Measurements from ENCODE around the gene KCTD10. TPM values are rescaled to one million over a fixed set of nuclear protein-coding genes. Genes with fewer than 3 reads are reported as not detected.

Gene KCTD10
- total RNA-seq, 1 donor from 2014 or later: 27.1 TPM

DNA sequence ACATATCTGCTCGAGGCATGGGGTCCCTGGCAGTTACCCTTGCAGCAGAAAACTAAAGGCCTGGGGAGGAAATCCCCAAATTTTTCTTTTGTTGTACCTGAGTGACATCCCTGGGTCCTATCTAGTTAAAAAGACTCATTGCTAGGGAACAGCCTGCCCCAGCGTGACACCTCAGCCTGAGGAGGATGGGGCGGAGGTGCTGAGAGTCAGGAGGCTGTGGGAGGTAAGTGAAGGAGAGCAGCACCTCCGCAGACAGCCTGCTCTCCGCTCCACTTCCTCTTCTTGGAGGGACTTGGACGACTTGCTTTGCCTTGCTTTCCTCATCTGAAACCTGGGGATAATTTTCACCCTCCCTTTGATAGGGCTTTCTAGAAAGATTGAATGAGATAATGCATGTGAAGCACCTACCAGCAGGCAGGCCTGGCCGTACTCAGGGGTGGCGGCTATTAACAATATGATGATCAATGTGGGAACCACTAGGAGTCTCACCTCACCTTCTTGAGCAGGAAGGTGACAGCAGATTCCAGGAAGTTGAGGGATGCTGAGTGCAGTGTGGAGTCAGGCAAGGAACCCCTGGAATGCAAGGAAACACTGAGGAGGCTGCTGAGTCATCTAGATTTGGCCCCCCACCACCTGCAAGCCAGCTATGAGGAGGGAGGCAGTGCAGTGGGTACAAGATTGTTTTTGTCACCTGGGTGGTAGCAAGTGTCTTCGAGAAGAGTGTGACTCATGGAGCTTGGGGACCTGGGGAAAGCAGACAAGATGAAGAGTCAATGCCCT, 23.5 kb upstream of the KCTD10 start:
- intact Hi-C loops (cut with DNase I): no loop called here
- DNase-seq (no peak), ATAC-seq (ENCODE audit: poor library complexity) (no peak)

DNA sequence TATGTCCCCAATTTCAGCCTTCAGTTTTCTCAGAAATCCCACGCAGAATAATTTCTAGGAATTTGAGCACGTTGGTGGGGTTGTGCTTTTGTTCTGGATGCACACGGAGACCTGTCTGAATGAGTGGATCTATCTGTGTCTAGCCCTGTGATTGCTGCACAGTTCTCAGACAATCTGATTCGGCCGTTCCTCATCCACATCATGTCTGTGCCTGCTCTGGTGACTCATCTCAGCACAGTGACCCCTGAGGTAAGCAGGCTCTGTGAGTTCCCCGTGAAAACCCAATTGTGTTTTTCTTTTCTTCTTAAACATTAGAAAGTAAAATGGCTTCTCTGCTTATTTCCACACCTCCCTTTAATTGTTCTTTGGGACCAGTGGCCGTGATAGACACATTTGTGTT, 20.6 kb upstream of the KCTD10 start:
- ATAC-seq (ENCODE audit: poor library complexity): no peak
- DNase-seq: no peak
- intact Hi-C loops (cut with DNase I): no loop called here

GRCh38 chr12:109496306-109496705, 19.2 kb upstream of the KCTD10 start:
- intact Hi-C loops (cut with DNase I): no loop called here
- no peak for ATAC-seq (ENCODE audit: poor library complexity)
- DNase-seq: no peak

- no peak for DNase-seq
- no peak for ATAC-seq (ENCODE audit: poor library complexity)
- intact Hi-C loops (cut with DNase I): no loop called here
Observed at GRCh38 chr12:109495012-109495411, 17.9 kb upstream of the KCTD10 start.

DNA sequence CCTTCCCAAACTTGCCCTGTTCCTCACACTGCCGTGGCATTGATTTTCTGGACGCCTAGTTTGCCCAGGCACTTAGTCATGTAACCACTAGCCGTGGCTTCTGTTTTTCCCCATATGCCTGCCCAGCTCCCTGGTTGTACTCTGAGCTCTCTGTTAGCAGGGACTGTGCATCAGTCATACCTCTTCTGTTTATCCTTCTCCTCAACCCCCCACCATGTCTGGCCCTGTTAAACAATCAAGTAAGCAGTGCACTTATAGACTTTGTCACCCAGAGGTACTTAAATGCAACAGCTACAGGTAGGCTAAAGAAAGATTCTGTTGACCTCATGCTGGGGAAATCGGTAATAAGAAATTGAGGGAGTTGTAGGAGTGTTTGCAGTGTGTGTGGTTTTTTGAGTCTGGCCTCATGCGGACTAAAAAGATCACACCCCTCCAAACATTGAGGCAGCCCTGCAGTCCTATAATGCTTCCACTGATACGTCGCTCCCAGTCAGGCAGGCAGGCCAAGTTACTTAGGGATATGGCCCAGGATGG, 17.3 kb upstream of the KCTD10 start:
- intact Hi-C loops (cut with DNase I): no loop called here
- DNase-seq (no peak), ATAC-seq (ENCODE audit: poor library complexity) (no peak)

DNA sequence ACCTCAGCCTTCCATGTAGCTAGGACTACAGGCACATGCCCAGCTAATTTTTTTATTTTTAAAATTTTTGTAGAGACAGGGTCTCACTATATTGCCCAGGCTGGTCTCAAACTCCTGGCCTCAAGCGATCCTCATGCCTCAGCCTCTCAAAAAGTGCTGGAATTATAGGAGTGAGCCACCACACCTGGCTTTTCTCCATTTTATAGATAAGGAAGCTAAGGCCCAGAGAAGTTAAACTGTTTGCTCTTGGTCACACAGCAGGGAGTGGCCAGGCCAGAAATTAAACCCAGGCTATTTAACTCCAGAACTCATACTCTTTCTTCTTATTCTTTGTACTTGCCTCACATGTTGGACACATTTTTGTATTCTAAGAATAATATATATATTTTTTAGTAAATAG, 16.8 kb upstream of the KCTD10 start:
- ATAC-seq (ENCODE audit: poor library complexity) (no peak), DNase-seq (no peak)
- intact Hi-C loops (cut with DNase I): no loop called here

GRCh38 chr12:109493090-109493489, 16.0 kb upstream of the KCTD10 start:
- DNase-seq (no peak), ATAC-seq (ENCODE audit: poor library complexity) (peak; percentile 73)
- intact Hi-C loops (cut with DNase I): no loop called here

DNA sequence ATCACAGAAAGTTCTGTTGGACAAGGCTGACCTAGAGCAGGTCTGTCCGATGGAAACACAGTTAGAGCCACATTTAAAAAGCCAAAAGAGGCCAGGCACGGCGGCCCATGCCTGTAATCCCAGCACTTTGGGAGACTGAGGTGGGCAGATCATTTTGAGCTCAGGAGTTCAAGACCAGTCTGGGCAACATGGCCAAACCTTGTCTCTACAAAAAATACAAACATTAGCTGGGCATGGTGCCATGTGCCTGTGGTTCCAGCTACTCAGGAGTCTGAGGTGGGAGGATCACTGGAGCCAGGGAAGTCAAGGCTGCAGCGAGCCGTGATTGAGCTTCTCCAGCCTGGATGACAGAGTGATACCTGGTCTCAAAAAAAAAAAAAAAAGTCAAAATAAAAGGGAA, 15.3 kb upstream of the KCTD10 start:
- DNase-seq: no peak
- intact Hi-C loops (cut with DNase I): no loop called here
- ATAC-seq (ENCODE audit: poor library complexity): no peak

DNA sequence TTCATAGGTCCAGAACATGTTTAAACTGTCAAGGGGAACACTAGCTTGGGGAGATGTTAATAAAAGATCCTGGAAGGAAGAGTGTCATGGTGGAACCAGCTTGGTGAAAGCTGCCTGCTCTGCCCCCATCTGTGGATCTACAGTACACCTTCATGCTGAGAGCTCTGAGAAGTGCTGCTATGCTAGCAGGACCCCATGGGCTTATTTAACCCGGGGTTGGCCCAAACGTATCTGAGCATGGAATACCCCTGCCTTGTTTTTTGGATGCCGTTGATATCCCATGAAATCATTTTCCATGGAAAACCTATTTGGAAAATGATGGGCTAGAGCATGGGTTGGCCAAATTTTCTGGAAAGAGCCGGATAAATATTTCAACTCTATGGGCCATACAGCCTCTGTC, 14.6 kb upstream of the KCTD10 start:
- intact Hi-C loops (cut with DNase I): no loop called here
- ATAC-seq (ENCODE audit: poor library complexity): no peak
- DNase-seq: no peak

GRCh38 chr12:109489955-109490565, 13.0 kb upstream of the KCTD10 start:
- ATAC-seq (ENCODE audit: poor library complexity) (no peak), DNase-seq (no peak)
- intact Hi-C loops (cut with DNase I): no loop called here

DNA sequence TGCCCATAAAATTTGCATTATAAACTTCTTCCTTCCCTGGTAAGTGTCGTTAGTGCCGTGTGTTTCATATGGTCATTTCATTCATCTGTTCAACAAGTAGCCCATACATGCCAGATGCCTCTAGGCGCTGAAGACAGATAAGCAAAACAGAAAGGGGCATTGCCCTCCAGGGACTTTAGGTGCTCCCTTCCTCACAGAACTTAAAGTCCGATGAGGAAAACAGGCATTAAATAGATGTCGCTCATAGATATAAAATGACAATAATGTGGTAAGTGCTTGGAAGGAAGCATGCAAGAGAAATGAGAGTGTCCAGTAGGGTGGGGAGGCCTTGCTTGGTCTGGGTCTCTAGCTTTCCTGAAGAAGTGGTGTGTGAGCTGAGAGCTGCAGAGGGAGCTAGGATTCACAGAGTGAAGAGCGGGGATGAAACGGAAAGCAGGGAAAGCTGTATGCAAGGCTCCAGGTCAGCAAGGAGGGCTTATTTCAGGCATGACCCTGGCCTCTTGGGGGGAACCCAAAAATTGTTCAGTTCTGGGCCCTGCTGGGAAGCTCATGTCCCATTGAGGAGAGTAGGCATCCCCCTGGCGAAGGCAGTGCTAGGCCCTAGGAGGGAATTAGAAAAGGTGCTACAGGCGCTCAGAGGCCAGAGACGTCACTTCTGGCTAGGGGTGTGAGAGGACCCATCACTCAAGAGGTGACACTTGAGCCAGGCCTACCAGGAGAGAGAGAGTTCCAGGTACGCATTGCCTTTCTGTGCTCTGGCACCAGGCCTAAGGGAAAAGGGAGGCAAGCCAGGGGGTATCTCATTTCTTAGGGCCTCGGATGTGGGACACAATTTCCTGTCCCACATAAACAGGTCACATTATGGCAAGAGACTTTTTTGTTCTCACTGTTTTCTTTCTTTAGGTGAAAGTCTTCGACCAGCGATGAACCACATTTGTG, 12.2 kb upstream of the KCTD10 start:
- DNase-seq (no peak), ATAC-seq (ENCODE audit: poor library complexity) (no peak)
- intact Hi-C loops (cut with DNase I): no loop called here

GRCh38 chr12:109488051-109488665, 11.1 kb upstream of the KCTD10 start:
- intact Hi-C loops (cut with DNase I): no loop called here
- DNase-seq (no peak), ATAC-seq (ENCODE audit: poor library complexity) (no peak)

GRCh38 chr12:109487181-109488050, 10.3 kb upstream of the KCTD10 start:
- intact Hi-C loops (cut with DNase I): no loop called here
- ATAC-seq (ENCODE audit: poor library complexity) (no peak), DNase-seq (no peak)

DNA sequence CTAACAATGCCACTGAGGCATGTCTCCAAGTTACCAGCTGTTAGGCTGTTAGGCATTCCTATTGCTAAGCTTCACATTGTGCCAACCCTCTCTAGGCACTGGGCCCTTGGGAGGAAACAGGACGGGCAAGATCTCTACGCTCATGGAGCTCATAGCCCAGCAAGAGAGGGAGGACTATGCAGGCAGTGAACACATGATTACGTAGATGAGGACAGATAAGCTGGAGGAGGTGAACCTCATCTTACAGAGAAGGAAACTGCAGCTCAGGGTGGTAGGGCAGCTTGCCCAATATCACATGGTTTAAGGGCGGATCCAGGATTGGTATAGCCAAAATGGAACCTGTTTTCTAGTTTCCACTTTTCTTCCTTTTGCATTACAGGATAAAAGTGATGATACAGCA, 8.1 kb upstream of the KCTD10 start:
- intact Hi-C loops (cut with DNase I): no loop called here
- no peak for ATAC-seq (ENCODE audit: poor library complexity)

DNA sequence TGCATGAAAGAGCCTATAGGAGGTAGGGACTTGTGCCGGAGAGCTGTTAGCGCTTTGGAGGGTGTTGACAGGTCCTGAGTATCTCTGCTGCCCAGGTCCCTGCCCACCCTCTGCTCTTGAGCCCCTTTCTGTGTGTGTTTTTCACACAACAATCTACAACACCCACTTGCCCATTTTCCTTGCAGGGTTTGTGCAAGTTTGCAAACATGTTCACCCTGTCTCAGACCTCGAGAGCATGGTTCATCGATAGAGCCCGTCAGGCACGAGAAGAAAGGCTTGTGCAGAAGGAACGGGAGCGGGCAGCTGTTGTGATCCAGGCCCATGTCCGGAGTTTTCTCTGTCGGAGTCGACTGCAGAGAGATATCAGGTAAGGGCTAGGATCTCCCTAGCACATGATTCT, 6.2 kb upstream of the KCTD10 start:
- intact Hi-C loops (cut with DNase I): no loop called here

More for the DNA sequence above, 8.1 kb upstream of the KCTD10 start:
- no peak for DNase-seq

DNA sequence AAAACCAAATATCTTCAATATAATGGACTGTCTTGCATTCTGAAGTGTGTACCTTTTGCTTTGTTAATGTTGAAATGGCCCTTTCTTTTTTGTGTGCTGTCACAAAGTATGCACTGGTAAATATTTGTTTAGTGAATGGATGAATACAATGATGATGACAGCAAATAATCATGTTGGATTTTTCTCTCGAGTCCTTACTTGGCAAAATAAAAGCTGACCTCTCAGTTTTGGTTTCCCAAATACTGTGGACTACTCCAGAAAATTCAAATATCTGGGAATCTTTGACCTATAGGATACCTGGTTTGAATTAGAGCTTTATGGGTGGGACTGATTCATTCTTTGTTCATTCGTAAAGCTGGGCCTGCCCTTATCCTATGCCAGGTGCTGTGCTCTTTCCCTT, 5.8 kb upstream of the KCTD10 start:
- intact Hi-C loops (cut with DNase I): no loop called here
- DNase-seq (no peak), ATAC-seq (ENCODE audit: poor library complexity) (no peak)

More for the DNA sequence above, 6.2 kb upstream of the KCTD10 start:
- ATAC-seq (ENCODE audit: poor library complexity) (no peak), DNase-seq (no peak)

DNA sequence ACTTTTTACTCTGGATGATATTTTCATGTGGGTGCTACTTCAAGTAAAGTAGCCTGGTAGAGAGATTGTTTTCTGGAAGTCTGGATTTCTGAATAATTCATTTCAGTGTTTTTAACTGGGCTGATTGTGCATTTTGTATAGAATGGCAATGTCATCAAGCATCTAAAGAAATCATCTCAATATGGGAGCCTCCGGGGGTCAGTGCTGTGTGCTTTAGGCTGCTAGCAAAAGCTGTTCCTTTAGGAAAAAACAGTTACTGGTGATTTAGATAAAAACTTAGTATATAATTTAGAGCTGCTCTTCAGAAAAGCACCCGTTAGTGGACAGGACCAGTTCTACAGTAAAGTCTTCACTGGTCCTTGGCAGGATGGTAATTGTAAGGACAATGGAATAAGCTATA, 5.4 kb upstream of the KCTD10 start:
- DNase-seq (no peak), ATAC-seq (ENCODE audit: poor library complexity) (no peak)
- intact Hi-C loops (cut with DNase I): no loop called here

DNA sequence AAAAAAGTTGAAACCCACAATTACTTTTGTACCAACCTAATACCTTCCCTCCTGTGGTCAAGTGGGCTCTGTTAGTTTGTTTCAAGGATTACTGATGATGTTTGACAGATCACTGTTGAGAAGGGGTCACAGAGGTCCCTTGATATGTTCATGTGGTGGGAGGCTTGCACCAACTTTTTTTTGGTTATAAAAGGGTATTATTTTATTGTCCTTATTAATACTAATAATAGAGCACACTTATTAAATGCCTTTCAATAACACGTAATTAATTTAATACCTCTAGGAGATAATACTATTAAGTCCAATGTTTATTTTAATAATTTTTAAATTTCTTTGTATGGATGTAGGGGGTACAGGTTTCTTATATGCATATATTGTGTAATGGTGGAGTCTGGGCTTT, 4.8 kb upstream of the KCTD10 start:
- ATAC-seq (ENCODE audit: poor library complexity): no peak

More for the DNA sequence above, 4.8 kb upstream of the KCTD10 start:
- intact Hi-C loops (cut with DNase I): no loop called here
- DNase-seq: no peak

Data from Right ventricle myocardium superior (tissue), 1 donor.